ENCODE data around the gene GRIN2C.
"Not testable (repeated sequence)": the region's sequence is repeated elsewhere in the genome, so short reads cannot be mapped to it uniquely, and the experiment has no call there.

The GRIN2C gene

DNA sequence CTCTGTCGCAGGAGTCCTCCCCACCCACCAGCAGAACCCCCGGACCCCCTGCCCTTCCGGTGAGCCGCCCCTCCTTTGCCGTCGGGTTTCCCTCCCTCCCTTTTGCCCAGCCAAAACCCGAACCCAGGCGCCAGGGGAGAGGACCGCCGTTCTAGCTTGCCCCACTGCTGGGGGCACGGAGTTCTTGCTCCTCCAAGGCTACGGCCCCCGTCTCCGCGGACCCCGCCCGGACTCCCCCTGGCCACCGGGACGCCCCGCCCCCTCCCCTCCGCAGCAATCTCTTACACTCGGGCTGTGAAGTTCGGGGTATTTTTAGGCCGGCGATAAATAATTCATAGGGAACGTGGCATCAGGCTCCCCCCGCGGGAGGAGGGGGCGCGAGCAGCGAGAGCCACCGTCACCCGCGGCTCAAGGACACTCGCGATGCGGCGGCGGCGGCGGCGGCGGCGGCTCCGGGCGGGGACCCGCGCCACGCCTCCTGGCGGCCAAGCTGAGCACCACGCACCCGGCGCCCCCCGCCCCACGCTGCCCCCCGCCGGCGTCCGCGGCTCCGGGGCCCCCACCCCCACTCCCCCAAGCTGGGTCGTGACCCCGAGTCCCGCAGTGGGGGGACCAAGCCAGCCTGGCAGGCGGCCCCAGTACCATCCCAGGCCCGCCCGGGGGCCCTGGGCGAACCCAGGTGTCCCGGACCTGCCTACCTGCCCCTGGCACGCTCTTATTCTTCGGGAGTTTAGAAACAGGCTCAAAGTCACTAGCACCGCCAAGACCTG, at the start of gene GRIN2C:
GRIN2C (minus strand) TSS at position 427 of the 770 bp plus-strand sequence. CDS start 4,793 bp downstream, outside the sequence.
- DNase-seq = peak; percentile 34 to 35

DNA sequence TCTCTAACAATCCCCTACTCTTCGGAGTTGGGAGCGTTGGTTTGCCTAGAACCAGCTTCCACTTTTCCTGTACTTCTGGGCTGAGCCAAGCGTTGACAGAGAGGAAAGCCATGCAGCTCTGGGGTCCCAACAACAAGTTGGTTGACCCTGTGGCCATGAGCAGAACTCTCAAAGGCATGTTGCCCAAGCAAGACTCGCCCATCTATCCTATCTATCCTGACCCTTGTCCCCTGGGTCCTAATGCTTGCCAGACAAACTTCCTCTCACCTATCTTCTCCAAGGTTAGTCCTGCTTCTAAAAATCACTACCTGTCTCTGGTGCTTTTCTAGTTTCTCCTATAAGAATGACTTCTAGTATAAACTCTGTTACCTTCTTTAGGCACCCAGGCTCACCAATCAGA, 49.4 kb upstream of the GRIN2C start:
- DNase-seq = not testable (repeated sequence)

DNA sequence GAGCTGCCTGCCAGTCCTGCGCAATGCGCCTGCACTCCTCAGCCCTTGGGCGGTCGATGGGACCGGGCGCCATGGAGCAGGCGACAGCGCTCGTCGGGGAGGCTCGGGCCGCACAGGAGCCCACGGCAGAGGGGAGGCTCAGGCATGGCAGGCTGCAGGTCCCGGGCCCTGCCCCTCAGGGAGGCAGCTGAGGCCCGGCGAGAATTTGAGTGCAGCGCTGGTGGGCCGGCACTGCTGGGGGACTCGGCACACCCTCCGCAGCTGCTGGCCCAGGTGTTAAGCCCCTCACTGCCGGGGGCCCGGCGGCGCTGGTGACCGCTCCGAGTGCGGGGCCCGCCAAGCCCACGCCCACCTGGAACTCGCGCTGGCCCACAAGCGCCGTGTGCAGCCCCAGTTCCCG, 47.3 kb upstream of the GRIN2C start:
- DNase-seq = no peak

DNA sequence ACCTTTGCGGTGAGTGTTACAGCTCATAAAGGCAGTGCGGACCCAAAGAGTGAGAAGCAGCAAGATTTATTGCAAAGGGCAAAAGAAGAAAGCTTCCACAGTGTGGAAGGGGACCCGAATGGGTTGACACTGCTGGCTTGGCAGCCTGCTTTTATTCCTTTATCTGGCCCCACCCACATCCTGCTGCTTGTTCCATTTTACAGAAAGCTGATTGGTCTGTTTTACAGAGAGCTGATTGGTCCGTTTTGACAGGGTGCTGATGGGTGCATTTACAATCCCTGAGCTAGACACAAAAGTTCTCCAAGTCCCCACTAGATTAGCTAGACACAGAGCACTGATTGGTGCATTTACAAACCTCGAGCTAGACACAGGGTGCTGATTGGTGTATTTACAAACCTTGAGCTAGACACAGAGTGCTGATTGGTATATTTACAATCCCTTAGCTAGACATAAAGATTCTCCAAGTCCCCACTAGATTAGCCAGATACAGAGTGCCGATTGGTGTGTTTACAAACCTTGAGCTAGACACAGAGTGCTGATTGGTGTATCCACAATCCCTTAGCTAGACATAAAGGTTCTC, 46.6 kb upstream of the GRIN2C start:
- DNase-seq = not testable (repeated sequence)

DNA sequence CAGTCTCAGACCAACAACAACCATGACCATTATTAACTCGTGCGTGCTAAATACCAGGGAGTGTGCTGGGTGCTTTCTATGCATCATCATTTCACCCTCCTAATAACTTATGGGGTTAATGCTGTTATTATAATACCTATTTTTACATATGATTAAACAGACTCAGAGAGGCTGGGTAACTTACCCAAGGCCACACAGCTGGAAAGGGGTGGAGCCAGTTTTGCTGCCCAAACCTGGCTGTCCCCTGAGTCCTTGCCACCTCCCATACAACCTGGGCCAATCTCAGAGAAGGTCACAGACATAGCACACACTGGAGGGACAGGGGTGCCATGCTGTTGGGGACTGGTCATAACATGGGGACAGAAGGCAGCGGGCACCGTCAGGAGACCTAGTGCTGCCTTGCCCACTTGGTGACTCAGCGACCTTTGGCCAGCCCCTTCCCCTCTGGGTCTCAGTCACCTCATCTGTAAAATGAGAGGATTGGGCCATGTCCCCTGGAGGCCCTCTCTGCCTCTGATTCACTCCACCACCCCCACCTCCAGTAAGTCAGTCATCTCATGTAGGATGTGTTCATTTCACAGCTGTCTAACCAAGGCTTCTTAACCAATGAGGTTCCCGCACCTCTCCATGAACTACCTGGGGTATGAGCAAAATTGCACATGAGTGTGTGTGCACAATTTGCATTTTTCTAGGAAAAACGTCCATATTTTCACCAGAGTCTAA, 45.2 kb upstream of the GRIN2C start:
- DNase-seq = no peak

DNA sequence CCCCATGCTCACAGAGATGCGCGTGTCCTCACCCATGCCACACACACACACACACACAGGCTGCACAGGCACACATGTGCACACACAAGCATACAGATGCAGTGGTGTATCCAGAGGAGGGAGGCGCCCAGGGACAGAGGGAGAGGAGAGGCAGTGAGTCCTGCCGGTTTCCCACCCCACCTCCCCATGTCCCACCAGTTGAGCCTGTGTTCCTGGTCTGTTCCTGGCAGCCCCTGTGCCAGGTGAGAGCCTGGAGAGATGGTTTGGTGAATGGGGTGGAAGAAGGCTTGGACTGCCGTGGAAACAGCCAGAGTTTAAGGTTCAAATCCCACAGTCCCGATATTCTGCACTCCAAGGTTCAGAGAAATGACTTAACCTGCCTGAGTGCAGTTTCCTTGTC, 44.0 kb upstream of the GRIN2C start:
- DNase-seq = no peak

DNA sequence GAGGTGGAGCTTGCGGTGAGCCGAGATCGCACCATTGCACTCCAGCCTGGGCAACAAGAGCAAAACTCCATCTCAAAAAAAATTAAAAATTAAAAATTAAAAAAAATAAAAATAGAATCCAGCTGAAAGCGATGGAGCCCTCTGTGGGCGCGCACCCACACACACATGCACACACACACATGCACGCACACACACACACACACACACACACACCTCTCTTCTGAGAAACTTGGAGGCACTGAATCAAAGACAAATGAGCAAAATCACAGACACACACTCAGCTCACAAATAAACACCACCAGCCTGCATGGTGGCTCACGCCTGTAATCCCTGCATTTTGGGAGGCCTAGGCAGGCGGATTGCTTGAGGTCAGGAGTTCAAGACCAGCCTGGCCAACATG, 43.3 kb upstream of the GRIN2C start:
- no peak for DNase-seq

DNA sequence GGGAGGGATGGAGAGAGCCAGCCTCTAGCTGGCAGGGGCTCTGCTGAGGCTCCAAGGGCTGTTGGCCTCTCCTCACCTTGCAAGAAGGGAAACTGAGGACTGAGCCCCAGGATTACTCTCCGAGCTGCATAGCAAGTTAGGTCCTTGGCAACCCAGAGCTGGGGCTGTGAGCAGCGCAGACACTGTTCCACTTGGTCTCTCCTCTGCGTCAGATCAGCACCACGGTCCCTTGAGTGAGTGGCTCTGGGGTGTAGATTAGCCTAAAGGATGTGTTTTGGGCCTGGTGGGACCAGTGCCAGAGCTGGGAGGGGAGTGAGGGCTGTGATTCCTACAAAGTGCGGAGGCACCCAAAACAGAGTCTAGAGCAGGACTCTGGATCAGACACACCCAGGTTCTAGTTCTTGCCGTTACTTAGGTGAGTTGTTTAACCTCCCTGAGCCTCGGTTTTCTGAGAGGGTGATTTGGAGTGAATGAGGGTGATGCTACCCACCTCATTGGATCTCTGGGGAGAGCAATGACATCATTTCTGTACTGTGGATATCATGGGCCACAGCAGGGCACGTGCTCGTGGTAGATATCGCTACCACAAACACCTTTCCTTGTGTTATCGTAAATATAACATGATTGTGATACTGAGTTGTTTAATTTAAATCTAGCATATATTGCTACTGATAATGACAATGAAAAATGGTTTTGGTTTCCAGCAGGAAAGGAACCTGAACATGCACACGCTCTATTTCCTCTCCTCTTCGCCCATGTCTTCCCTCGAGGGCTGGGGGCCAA, 41.9 kb upstream of the GRIN2C start:
- DNase-seq = no peak

DNA sequence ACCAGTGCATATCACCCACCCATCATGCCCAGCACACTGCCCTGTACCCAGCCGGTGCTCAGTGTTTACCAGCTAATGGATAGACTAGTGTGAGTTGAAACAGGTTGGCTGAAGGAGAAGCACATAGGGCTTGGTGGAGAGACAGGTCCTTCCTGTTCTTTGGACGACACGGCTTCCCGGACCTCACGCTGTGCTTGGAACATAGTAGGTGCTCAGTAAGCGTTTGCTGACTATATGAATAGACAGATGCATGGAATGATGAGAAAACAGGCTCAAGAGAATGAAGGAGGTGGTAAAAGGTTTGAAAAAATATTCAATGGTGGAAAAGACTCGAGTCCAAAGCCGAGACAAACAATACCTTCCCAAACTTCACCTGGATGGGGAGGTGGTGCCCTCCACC, 40.5 kb upstream of the GRIN2C start:
- no peak for DNase-seq

DNA sequence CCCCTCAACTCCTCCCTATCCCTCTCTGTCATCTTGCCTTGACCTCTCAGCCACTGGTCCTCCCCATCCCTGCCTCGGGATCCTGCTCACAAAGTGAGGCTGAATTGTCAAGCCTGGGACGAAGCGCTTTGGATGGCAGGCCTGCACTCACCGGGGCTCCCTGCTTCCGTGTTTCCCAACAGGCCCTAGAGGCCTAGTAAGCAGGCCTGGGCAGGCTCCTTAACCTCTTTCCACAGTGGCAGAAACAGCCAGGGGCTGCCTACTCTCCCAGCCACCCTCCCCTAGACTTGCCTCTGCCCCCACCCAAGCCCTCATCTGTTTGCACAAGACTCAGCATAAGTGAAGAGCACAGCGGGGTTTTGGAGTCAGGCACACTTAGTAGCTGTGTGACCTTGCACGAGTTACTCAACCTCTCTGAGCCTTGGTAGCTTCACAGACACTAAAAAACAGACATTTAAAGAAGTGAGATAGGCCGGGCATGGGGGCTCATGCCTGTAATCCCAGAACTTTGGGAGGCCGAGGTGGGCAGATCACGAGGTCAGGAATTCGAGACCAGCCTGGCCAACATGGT, 38.8 kb upstream of the GRIN2C start:
- no peak for DNase-seq

DNA sequence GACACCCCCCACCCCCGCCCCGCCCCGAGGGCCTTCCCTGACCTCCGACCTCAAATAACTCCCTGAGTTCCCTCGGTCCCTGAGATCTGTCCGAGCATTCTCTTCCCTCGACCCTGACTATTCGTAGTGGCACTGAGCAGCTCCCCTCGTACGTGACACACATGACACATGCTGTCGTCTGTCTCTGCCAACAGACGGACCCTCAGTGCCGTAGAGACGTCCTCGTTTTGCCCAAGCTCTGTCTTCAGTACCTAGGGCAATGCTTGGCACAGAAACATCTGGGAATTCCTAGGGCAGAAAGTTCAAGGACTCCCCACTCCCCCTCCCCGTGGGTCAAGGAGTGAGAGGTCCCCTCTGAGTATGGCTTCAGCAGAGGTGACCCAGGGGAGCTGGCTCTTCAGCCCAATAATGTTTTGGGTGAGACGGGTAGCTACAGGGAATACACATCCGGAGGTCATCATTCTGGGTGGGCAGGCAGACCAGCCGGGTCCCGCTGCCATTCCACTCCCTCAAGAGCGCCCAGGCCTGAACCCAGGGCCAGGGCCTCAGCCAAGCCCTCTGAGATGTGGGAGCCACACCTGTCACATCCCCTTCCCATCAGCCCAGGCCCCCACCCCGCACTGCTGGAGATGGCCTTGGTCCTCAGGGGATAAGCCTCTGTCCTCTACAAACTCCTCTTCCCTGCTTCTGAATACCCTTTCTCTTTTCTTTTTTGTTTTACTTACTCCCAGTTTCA, 34.4 kb upstream of the GRIN2C start:
- no peak for DNase-seq

DNA sequence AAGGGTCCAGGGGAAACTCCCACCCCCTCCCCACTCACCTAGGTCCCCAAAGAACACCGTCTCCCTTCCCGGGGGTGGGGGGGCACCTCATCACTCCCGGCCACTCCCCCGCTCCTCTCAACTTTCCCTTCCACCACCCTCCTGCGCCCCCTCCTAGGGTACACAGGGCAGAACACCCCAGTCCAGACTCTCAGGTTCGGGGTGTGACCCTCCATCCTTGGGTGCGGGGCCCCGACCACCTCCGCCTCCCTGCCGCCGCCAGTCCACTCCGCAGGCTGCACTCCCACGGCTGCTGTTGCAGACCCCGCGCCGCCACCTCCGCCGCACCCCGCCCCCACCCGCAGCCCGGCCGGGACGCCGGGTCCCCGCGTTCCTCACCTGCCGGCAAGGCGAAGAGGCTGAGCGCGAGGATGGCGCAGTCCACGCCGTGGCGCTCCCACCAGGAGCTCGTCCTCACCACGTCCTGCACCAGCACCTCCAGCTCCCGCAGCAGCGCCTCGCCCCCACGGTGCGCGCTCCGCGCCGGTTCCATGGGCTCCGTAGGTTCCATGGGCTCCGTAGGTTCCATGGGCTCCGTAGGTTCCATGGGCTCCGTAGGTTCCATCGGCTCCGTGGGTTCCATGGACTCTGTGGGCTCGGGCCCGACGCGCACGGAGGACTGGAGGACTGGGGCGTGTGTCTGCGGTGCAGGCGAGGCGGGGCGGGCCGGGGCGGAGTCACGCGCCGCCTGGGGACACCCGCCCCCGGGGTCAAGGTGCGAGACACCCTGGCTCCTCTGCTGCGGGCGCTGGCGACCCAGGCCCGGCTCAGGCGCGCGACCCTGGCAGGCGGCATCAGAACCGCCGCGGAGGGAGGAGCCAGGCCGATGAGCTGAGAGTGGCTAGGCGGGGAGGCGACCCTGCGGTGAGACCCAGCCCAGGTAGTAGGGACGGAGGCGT, 33.6 kb upstream of the GRIN2C start, which contains the start of gene FADS6:
FADS6 (minus strand) TSS at position 660 of the 938 bp plus-strand sequence; CDS start at position 622, 38 bp downstream.
- DNase-seq = no peak

DNA sequence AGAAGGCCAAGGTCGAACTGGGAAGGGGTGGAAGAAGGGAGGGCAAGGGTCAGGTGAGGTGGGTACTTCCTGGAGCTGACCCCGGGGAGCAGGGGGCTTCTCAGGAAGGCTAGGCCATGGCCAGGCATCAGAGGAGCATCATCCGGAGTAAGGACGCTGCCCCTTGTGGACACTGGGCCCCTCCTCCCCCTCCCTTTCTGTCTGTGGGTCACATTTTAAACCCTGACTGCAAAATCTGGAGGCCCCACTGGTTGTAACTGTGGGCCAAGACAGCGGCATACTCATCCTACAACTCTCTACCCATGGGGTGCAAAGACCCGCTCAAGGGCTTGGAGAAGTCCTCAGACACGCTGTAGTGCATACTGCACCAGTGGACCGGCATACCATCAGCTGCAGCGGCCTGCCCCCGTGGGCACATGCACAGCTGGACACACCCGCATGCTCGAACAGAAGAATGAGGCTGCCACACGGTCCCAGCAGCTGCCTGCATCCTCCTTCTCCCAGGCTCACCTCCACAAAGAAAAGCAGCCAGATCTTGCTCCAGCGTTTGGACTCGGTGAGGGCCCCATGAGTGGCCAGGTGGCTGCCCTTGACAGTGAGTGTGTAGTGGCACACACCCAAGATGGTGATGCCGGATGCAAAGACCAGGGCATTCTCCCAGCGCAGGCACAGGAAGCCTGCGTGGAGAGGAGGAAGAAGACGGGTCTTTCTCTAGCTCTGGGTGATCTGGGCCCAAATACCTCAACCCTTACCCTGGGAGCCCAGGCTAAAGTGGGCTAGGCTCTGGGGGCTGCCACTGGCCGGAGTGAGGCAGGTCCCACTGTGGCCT, 32.5 kb upstream of the GRIN2C start:
- no peak for DNase-seq

DNA sequence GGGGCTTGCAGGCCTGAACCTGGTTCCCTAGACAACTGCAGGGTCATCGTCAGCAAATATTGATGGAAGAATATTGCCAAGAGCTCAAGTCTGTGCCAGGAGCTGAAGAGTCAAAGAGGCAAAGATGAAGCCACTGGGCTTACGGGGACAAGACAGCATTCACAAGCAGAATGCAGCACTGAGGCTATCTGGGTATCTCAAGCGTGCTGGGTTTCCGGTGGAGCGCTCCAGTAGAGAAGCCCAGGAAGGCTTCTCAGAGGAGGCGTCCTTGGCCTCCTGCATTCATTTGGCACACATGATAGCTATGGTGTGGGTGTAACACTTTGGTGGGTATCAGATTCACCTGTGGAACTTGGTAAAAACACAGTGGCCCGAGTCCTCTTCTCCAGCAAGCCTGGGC, 30.9 kb upstream of the GRIN2C start:
- no peak for DNase-seq

DNA sequence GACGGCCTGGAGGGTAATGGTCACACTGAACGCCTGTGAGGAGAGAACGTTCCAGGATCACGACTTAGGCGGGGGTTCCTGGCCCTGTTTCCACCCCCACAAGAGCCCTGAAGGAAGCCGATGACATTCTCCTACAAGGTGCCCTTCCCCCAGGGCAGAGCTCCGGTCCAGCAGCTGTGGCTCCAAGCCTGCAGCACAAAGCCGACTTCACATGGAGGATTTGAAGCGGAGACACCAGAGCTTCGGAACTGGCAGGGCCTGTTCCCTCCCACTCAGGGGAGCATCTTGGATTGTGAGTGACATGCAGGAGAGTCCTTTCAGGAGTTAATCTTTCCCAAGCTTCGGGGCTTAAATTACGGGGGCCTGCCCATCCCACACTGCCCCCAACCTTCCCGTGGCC, 28.8 kb upstream of the GRIN2C start:
- no peak for DNase-seq

DNA sequence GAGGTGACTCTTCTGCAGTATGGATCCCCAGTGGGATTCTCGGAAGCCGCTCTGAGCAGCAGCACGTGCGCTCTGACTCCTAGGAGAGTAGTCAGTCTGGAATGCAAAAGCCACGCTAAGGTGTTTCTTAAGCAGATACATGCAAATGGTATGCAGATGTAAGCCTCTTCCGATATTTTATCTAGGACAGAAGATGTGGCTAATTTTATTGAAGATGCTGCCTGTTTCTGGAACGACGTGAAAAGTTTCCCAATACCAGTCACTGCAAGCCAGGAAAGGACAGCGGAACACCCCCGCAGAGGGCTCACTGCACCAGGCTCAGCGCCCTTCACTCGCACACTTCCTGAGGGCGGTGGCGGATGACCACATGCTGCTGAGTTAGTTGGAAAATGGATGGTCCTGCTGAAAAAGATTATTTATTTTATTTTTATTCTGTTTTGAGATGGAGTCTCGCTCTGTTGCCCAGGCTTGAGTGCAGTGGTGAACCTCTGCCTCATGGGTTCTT, 23.6 kb upstream of the GRIN2C start:
- no peak for DNase-seq

DNA sequence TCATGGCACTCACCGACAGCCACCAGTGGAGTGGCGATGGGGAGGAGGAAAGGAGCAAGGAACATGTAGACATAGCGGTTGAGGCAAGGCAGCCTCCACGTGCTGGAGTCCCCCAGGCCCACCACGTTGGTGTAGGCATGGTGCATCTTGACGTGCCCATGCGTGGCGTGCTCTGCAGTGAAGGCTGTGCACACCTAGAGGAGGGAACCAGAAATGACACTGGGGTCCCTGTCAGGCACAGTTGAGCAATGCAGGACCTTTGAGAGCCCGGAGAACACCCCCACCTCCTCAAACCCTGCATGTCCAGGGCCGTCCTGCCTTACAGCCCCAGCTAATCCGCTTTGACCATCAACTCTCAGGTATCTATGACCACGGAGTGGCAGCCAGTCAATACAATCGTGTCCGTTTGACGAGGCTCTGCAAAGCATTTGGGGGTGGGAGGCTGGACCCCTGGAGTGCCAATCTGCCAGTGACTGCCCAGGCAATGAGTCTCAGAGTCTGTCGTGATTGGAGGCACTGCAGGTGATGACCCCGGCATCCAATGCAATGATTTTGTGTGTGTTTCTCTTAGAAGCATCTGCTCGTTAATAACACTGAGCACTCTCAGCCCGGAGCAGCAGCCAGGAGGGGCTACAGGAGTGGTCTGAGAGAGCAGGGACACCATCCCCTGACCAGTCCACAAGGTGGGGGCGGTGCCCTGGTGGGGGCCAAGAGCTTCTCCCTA, 23.0 kb upstream of the GRIN2C start:
- no peak for DNase-seq

DNA sequence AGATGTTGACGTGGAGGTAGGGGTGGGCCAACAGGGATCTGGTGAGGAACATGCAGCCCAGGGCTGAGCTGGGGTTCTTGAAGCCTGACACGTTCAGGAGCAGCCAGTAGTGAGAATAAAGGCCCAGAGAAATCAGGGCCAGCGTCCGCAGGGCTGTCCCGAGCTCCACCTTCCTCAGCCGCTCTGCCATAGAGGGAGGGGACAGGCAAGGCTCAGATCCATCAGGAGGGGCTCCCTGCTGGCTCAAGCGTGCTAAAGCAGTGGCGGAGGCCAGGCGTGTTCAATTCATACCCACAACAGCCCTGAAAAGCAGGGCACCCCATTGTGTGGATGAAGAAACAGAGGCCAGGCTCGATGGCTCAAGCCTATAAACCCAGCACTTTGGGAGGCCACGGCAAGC, 21.4 kb upstream of the GRIN2C start:
- no peak for DNase-seq

DNA sequence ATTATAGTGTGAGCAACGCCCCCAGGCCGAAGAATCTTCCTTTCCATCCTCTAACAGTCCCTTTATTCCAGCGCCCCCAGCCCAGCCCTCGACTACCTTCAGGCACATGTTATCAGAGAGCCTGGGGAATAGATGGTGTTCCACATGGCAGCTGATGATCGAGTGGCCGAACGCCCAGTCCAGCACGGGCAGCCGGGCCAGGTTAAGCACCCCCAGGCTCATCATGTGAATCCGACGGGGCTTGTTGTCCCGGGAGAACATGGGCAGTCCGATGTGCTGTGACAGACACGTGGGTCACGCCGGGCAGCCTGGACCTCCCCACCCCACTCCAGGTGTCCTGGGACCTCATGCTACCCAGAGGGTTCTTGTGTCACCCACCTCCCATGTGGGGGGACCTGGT, 19.6 kb upstream of the GRIN2C start:
- DNase-seq = no peak
